Spleen (tissue), 11 donors: ENCODE data around the gene ADAM23. TPM values are rescaled to one million over a fixed set of nuclear protein-coding genes. Genes with fewer than 3 reads are reported as not detected.

Experiments
- DNase-seq: peaks from one replicate; pipeline ENCODE4 v3.0.0-alpha.2; 2020
- H3K27ac ChIP-seq, 8 donors: fragments of 200-600 bp; sonication (generic) in 7 of 8; 1 replicate in 4 of 8; 2 replicates in 4 of 8; pipeline versions ENCODE4 v1.5.0 to v1.8.0; 2016 to 2021; ENCODE audit warnings: inconsistent platforms in 4 of 8, mild to moderate bottlenecking in 4 of 8, moderate library complexity in 1 of 8
- H3K27me3 ChIP-seq, 7 donors: fragments of 200-600 bp; sonication (generic) in 6 of 7; replicated peaks in 1 of 7; 1 replicate in 4 of 7; 2 replicates in 3 of 7; pipeline versions ENCODE4 v1.5.0 to v1.8.0; 2016 to 2021; ENCODE audit warnings: inconsistent platforms in 3 of 7, mild to moderate bottlenecking in 1 of 7
- H3K36me3 ChIP-seq, 6 donors: fragments of 200-600 bp; sonication (generic) in 5 of 6; 1 replicate in 4 of 6; 2 replicates in 2 of 6; pipeline versions ENCODE4 v1.5.0 to v1.8.0; 2016 to 2021; ENCODE audit warnings: inconsistent platforms in 2 of 6
- H3K4me1 ChIP-seq, 6 donors: fragments of 200-600 bp; sonication (generic) in 5 of 6; 1 replicate in 3 of 6; 2 replicates in 3 of 6; pipeline versions ENCODE4 v1.5.0 to v1.8.0; 2016 to 2021; ENCODE audit warnings: inconsistent platforms in 3 of 6
- H3K4me3 ChIP-seq, 8 donors: fragments of 200-600 bp; sonication (generic) in 7 of 8; 1 replicate in 4 of 8; 2 replicates in 4 of 8; pipeline versions ENCODE4 v1.5.0 to v1.8.0; 2016 to 2021; ENCODE audit warnings: inconsistent platforms in 4 of 8, mild to moderate bottlenecking in 4 of 8, moderate library complexity in 2 of 8
- H3K9me3 ChIP-seq, 8 donors: fragments of 200-600 bp; sonication (generic) in 7 of 8; 1 replicate in 4 of 8; 2 replicates in 4 of 8; pipeline versions ENCODE4 v1.5.0 to v1.8.0; 2016 to 2021; ENCODE audit warnings: inconsistent platforms in 4 of 8
- CTCF ChIP-seq, 11 experiments: fragments of 200-600 bp in 7 of 11; fragments of 450-650 bp in 4 of 11; sonication (generic) in 4 of 11; IDR thresholded peaks in 8 of 11; conservative IDR thresholded peaks in 3 of 11; 1 replicate in 7 of 11; 2 replicates in 4 of 11; pipeline versions ENCODE4 v1.4.0 to v1.8.0; 2016 to 2021; ENCODE audit warnings: antibody characterized with exemption in 11 of 11, inconsistent platforms in 4 of 11, mild to moderate bottlenecking in 1 of 11
- POLR2A ChIP-seq, 3 donors: fragments of 450-650 bp; IDR thresholded peaks; one replicate each; pipeline ENCODE4 v1.5.1; 2017; ENCODE audit warnings: antibody characterized with exemption in 3 of 3, mild to moderate bottlenecking in 1 of 3
- POLR2AphosphoS5 ChIP-seq, 3 donors: sonication (generic); formaldehyde crosslinking; IDR thresholded peaks; one replicate each; pipeline ENCODE4 v1.5.1; 2017; ENCODE audit warnings: antibody characterized with exemption in 3 of 3
- WGBS, 5 donors: extraction: QIAGEN DNeasy Blood & Tissue Kit in 3 of 5; methylation state at CpG; one replicate each; pipeline versions ENCODE4 v1.1.5 to v1.1.7; 2013 to 2018; 5-methylcytosine and 5-hydroxymethylcytosine counted together
- intact Hi-C: fragments of 100-400 bp; cut with DNase I; formaldehyde crosslinking; loops from one replicate; pipeline ENCODE4 v1.15.0; 2023; ENCODE audit warnings: low total_unique reads
- polyA plus RNA-seq, 3 donors: library from polyadenylated mRNA; stranded (reverse); fragments of 200-250 nt; gene quantifications; one replicate each; pipeline ENCODE4 v1.2.1, GENCODE V29; 2013
- total RNA-seq, 7 donors: library from RNA; depleted of rRNA in 3 of 7; stranded (reverse); fragments of >200 nt in 3 of 7; fragmentation: NEBNext Ultra II Directional in 4 of 7; extraction: Animal tissue kit (Norgen Biotek cat#: 25700) in 4 of 7; gene quantifications; one replicate each; pipeline versions ENCODE4 v1.1.0 to v1.2.1, GENCODE V29; 2016 to 2021
- donor health status: healthy with polysubstance abuse.
- donor health status: DM: no; HTN: no; CAD: no; lungs with moderate emphysema.
- donor health status: DM: no; HTN: no; CAD: no.
- donor health status: Bipolar disorder and iron deficiency.
- donor health status: healthy.
- donor health status: DM: no; HTN: no; CAD: no.
- donor health status: DM: yes; HTN: yes; CAD: no.

ADAM23 gene
- total and polyA plus RNA-seq, 10 donors: 0.32 to 2.2 (median 0.86) TPM

GRCh38 chr2:206521612-206522011 is 78.3 kb downstream of the ADAM23 start:
- 15 to 28% (median 20%) methylated on average over 1 of the region's 1 CpG for WGBS, 5 donors
- H3K4me3 ChIP-seq: no peak overlapping the region
- H3K9me3 ChIP-seq: no peaks in the 10 kb centered on the region
- TF ChIP-seq POLR2AphosphoS5 (IDR thresholded peaks at IDR 0.05): no peak
- TF ChIP-seq POLR2A (IDR thresholded peaks at IDR 0.05): no peak
- TF ChIP-seq CTCF (IDR thresholded peaks at IDR 0.05 in 8 of 11, conservative IDR thresholded peaks at IDR 0.05 in 3 of 11): no peak
- H3K36me3 ChIP-seq: no peaks in the 10 kb centered on the region
- H3K4me1 ChIP-seq: no peaks in the 10 kb centered on the region
- no peaks in the 10 kb centered on the region for H3K27me3 ChIP-seq
- H3K27ac ChIP-seq: no peak overlapping the region
- no peak for DNase-seq
- intact Hi-C loops: no loop called here

GRCh38 chr2:206526416-206526815 is 83.1 kb downstream of the ADAM23 start:
- intact Hi-C loops: no loop called here
- no peak overlapping the region for H3K4me3 ChIP-seq
- no peak overlapping the region for H3K27ac ChIP-seq
- no peaks in the 10 kb centered on the region for H3K9me3 ChIP-seq
- H3K36me3 ChIP-seq: no peaks in the 10 kb centered on the region
- 44 to 100% (median 49%) methylated on average over 1 of the region's 1 CpG for WGBS, 5 donors
- no peak for DNase-seq
- no peaks in the 10 kb centered on the region for H3K4me1 ChIP-seq
- TF ChIP-seq POLR2AphosphoS5 (IDR thresholded peaks at IDR 0.05): no peak
- TF ChIP-seq CTCF (IDR thresholded peaks at IDR 0.05 in 8 of 11, conservative IDR thresholded peaks at IDR 0.05 in 3 of 11): no peak
- TF ChIP-seq POLR2A (IDR thresholded peaks at IDR 0.05): no peak
- H3K27me3 ChIP-seq: no peaks in the 10 kb centered on the region

GRCh38 chr2:206527153-206527552 is 83.8 kb downstream of the ADAM23 start:
- H3K27me3 ChIP-seq: no peaks in the 10 kb centered on the region
- H3K36me3 ChIP-seq: no peaks in the 10 kb centered on the region
- DNase-seq: no peak
- H3K9me3 ChIP-seq: no peaks in the 10 kb centered on the region
- no peak overlapping the region for H3K4me3 ChIP-seq
- intact Hi-C loops: no loop called here
- WGBS, 5 donors: 86 to 90% (median 87%) methylated on average over 2 of the region's 2 CpGs
- no peaks in the 10 kb centered on the region for H3K4me1 ChIP-seq
- TF ChIP-seq CTCF (IDR thresholded peaks at IDR 0.05 in 8 of 11, conservative IDR thresholded peaks at IDR 0.05 in 3 of 11) (no peak), POLR2AphosphoS5 (IDR thresholded peaks at IDR 0.05) (no peak), POLR2A (IDR thresholded peaks at IDR 0.05) (no peak)
- H3K27ac ChIP-seq: no peak overlapping the region

- Histone ChIP-seq H3K4me1 (no peaks in the 10 kb centered on the region), H3K27me3 (no peaks in the 10 kb centered on the region), H3K9me3 (no peaks in the 10 kb centered on the region), H3K27ac (no peak overlapping the region), H3K4me3 (no peak overlapping the region), H3K36me3 (no peaks in the 10 kb centered on the region)
- intact Hi-C loops: no loop called here
- 70 to 79% (median 75%) methylated on average over 11 of the region's 11 CpGs for WGBS, 5 donors
- TF ChIP-seq POLR2A (IDR thresholded peaks at IDR 0.05) (no peak), POLR2AphosphoS5 (IDR thresholded peaks at IDR 0.05) (no peak), CTCF (IDR thresholded peaks at IDR 0.05 in 8 of 11, conservative IDR thresholded peaks at IDR 0.05 in 3 of 11) (no peak)
- DNase-seq: no peak
These were observed 87.4 kb downstream of the ADAM23 start for GRCh38 chr2:206530727-206531126.
